Activated effector memory CD4-positive, alpha-beta T cell treated with Interleukin-2 at 50 U/mL for 16 hours (primary cell): ENCODE data around the gene ZDHHC8.

ENCODE experiments used
- DNase-seq: peaks from one replicate; pipeline ENCODE4 v3.0.0-alpha.2; 2020

Gene ZDHHC8

GRCh38 chr22:20096574-20097420 lies 34.8 kb upstream of the ZDHHC8 start:
- no peak for DNase-seq

- DNase-seq = no peak
Measured at GRCh38 chr22:20099099-20099711, 32.4 kb upstream of the ZDHHC8 start.

GRCh38 chr22:20101638-20102037 lies 30.0 kb upstream of the ZDHHC8 start:
- DNase-seq = no peak

- DNase-seq = no peak
Measured at GRCh38 chr22:20102203-20102780, 29.3 kb upstream of the ZDHHC8 start.

GRCh38 chr22:20105456-20106204 lies 26.0 kb upstream of the ZDHHC8 start:
- no peak for DNase-seq

DNA sequence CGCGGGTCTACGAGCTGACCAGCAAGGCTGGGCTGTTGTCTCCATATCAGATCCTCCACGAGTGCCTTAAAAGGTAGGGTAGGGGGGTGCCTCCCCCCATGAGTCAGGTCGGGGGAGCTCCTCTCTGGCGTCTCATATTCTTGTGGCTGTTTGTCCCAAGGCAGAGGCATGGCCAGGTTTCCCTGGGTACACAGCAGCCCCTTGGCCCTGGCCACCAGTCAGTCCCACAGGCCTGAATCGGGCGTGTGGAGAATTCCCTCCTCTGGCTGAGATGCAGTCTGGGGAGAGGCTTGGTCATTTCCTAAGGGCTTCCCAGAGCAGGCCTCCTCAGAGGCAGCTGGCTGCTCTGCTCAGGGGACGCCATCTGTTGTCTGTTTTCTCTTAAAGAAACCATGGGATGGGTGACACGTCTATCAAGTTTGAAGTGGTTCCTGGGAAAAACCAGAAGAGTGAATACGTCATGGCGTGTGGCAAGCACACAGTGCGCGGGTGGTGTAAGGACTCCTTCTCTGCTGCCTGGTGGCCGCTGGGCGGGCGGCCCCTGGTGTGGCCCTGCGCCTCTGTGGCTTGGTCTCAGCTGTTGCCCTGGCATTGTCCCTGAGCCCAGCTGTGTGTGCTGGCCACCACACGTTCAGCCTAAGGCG lies 25.3 kb upstream of the ZDHHC8 start:
- no peak for DNase-seq

DNA sequence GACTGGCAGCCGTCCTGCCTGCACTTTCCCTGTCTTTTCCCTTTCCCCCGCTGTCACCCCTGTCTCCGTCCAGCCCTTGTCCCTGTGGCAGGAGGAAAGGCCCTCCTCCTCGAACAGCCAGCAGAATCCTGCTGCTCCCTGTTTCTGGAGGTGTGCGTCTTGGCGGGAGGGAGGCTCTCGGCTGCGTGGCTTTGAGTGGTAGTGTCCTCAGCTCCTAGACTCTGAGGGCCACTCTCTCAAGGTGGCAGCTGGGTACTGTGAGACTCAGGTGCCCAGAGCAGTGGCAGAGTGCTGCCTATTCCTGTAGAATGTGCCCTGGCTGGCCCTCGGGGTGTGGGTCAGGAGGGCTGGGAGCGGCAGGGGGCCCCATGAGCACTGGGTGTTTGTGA lies 24.8 kb upstream of the ZDHHC8 start:
- no peak for DNase-seq

GRCh38 chr22:20107471-20107901 lies 24.1 kb upstream of the ZDHHC8 start:
- DNase-seq = no peak

DNA sequence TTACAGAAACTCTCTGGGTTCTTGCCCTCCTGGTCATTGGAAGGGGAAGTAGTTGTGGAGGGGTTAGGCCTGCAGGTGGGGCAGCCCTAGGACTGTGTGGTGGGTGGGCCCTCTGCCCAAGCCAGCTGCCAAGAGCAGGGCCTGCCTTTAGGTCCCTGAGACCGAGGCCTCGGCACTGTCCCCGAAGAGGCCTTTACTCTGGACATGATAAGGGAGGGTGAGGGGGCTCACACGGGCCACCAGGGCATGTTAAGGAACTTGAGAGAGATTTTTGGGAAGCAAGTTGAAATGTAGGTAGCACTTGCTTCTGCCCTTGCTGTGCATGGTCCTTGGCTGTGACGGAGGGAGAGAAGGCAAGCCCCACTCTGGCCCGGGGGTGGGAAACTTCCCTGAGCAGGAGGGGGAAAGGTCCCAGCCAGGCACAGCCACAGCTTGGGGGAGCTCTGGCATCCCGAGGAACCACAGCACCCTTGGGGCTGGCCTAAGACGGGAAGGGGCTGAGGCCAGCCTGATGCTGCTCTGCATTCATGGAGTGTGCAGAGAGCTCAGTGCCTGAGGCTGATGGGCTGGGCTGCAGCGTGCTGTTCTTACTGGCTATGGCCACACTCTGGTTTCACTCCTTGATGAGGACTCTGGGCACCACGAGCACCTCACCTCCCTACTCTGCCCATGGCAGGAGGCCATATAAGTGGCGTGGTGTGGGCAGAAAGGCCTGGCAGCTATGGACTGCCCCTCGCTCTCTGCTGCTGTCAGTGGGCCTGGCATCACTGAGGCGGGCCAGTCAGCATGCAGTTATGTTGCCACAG lies 23.4 kb upstream of the ZDHHC8 start:
- no peak for DNase-seq

- no peak for DNase-seq
Measured at GRCh38 chr22:20108757-20109230, 22.8 kb upstream of the ZDHHC8 start.

GRCh38 chr22:20109411-20110358 lies 21.9 kb upstream of the ZDHHC8 start:
- no peak for DNase-seq

- DNase-seq = no peak
Measured at GRCh38 chr22:20110359-20110985, 21.1 kb upstream of the ZDHHC8 start.

- DNase-seq = no peak
Measured at GRCh38 chr22:20111045-20111688, 20.4 kb upstream of the ZDHHC8 start.

DNA sequence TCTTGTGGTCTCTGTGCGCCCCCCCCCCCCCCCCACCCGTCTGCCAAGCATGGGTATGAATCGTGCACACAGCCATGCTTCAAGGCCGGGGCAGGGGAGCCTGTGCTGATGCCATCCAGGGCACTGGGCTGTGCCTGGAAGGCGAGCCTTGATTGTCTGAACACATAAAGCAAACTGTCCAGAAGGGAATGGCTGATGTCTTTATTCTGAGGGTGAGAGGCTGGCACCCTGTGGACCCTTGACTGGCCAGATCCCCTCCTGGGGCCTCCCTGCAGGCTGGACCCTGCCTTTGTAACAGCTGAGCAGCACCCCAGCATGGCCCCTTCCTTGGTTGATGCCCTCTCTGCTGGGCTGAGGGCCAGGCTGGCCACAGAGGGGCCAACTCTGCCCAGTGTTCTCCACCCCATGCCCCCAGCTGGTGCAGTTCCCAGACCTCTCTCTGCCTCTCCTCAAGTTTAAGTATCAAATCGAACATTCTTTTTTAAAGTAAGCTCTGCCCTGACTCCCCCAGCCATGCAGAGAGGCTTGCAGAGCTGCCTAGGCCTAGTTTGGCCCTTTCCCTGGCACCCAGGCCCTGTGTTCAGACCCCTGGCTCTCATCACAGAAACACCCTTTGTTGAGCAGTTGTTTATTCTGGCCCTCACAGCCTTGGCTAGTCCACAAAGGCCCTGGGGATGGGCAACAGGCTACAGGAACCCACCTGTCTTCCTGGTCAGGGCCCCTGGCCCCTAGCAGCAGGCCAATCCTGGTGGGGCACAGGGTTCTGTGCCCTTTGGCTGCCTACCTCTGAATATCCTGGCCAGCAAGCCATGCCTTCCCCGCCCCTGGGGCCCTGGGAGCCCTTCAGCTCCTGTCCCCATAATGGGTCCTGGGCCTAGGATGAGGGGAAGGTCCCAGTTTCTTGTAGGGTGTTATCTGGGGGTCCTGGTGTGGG lies 19.6 kb upstream of the ZDHHC8 start:
- no peak for DNase-seq

GRCh38 chr22:20112623-20113511 lies 18.7 kb upstream of the ZDHHC8 start:
- DNase-seq = no peak

DNA sequence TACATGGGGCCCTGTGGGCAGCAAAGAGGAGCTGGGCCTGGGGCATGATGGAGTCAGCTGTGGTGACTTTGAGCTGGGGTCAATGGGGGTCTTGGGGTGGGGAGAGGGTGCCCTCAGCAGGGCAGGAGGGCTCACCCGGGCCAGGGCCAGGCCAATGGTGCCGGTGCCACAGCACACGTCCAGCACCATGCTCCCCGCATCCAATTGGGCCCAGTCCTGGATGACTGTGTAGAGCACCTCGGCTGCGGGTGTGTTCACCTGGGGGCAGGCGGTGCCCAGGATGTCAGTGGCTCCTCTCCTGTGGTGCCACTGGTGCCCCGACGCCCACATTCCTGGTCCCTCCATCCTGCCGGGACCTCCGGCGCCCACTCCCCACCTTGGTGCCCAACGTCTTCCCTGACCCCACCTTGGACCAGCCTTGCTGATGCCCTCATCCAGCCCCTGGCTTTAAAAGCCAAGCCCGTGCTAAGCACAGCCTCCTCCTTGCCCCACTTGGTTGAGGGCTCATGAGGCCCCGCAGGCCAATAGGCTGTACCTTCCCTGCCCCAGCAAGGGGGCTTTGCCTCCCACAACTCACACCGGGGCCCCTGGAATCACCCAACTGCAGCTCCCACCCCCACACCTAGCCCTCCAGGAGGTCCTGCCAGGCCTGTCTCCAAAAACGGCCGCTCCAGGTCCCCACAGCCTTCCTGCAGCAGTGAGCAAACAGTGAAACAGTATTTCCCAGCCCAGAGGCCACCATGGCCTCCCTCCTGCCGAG lies 17.9 kb upstream of the ZDHHC8 start:
- no peak for DNase-seq
